Trophoblast cell (in vitro differentiated cells and primary cell): Measurements from ENCODE around the gene LIG3.

ENCODE experiments used
- DNase-seq, 2 donors: peaks; one replicate each; pipeline ENCODE4 v3.0.0-alpha.2; 2016
- H2AFZ ChIP-seq: 2 replicates; pipeline ENCODE4 v1.6.1; 2013; ENCODE audit warnings: low read length, moderate library complexity, mild to moderate bottlenecking; ENCODE audit not compliant: insufficient read depth, poor library complexity
- H2AK5ac ChIP-seq: 2 replicates; pipeline ENCODE4 v1.6.1; 2013; ENCODE audit warnings: mild to moderate bottlenecking, low read length
- H2BK120ac ChIP-seq: 2 replicates; pipeline ENCODE4 v1.6.1; 2013; ENCODE audit warnings: low read length, mild to moderate bottlenecking, moderate library complexity; ENCODE audit not compliant: insufficient read depth, poor library complexity
- H2BK12ac ChIP-seq: 2 replicates; pipeline ENCODE4 v1.6.1; 2013; ENCODE audit warnings: mild to moderate bottlenecking, low read length, moderate library complexity
- H2BK5ac ChIP-seq: 2 replicates; pipeline ENCODE4 v1.6.1; 2013; ENCODE audit warnings: low read length, low read depth, moderate library complexity, mild to moderate bottlenecking; ENCODE audit not compliant: poor library complexity
- H3K14ac ChIP-seq: 2 replicates; pipeline ENCODE4 v1.6.1; 2013; ENCODE audit warnings: mild to moderate bottlenecking, low read length
- H3K18ac ChIP-seq: 2 replicates; pipeline ENCODE4 v1.6.1; 2013; ENCODE audit warnings: mild to moderate bottlenecking, low read length
- H3K23ac ChIP-seq: 2 replicates; pipeline ENCODE4 v1.6.1; 2013; ENCODE audit warnings: low read length
- H3K27ac ChIP-seq: 2 replicates; pipeline ENCODE4 v1.5.1; 2013; ENCODE audit warnings: low read depth, mild to moderate bottlenecking, inconsistent platforms, low read length, moderate library complexity
- H3K27me3 ChIP-seq: 2 replicates; pipeline ENCODE4 v1.6.1; 2013; ENCODE audit warnings: inconsistent platforms, mild to moderate bottlenecking, low read length, moderate library complexity; ENCODE audit not compliant: insufficient read depth
- H3K36me3 ChIP-seq, 2 experiments: 1 replicate in 1 of 2; 2 replicates in 1 of 2; pipeline ENCODE4 v1.6.1; 2013; ENCODE audit warnings: low read length in 2 of 2, mild to moderate bottlenecking in 2 of 2, moderate library complexity in 1 of 2; ENCODE audit not compliant: insufficient read depth in 2 of 2, control insufficient read depth in 1 of 2
- H3K4ac ChIP-seq: 2 replicates; pipeline ENCODE4 v1.6.1; 2013; ENCODE audit warnings: low read depth, mild to moderate bottlenecking, low read length, moderate library complexity
- H3K4me1 ChIP-seq, 2 experiments: 1 replicate in 1 of 2; 2 replicates in 1 of 2; pipeline ENCODE4 v1.6.1; 2013; ENCODE audit warnings: low read length in 2 of 2, mild to moderate bottlenecking in 2 of 2, moderate library complexity in 1 of 2; ENCODE audit not compliant: insufficient read depth in 2 of 2, control insufficient read depth in 1 of 2
- H3K4me2 ChIP-seq: 2 replicates; pipeline ENCODE4 v1.6.1; 2013; ENCODE audit warnings: inconsistent platforms, mild to moderate bottlenecking, low read length, moderate library complexity
- H3K4me3 ChIP-seq: 2 replicates; pipeline ENCODE4 v1.5.1; 2013; ENCODE audit warnings: mild to moderate bottlenecking, low read depth, low read length, inconsistent platforms
- H3K79me1 ChIP-seq: one replicate; pipeline ENCODE4 v1.6.1; 2013; ENCODE audit warnings: low read length
- H3K79me2 ChIP-seq: 2 replicates; pipeline ENCODE4 v1.6.1; 2013; ENCODE audit warnings: low read length, mild to moderate bottlenecking; ENCODE audit not compliant: control insufficient read depth, insufficient read depth, poor library complexity
- H3K9ac ChIP-seq: 2 replicates; pipeline ENCODE4 v1.6.1; 2013; ENCODE audit warnings: mild to moderate bottlenecking, low read length
- H3K9me3 ChIP-seq: 2 replicates; pipeline ENCODE4 v1.6.1; 2013; ENCODE audit warnings: low read depth, mild to moderate bottlenecking, control low read depth, inconsistent platforms, low read length; ENCODE audit not compliant: insufficient read depth
- H4K12ac ChIP-seq: 2 replicates; pipeline ENCODE4 v1.6.1; 2013; ENCODE audit warnings: low read depth, mild to moderate bottlenecking, low read length, moderate library complexity
- H4K8ac ChIP-seq: 2 replicates; pipeline ENCODE4 v1.6.1; 2013; ENCODE audit warnings: low read depth, mild to moderate bottlenecking, low read length, moderate library complexity
- H4K91ac ChIP-seq: one replicate; pipeline ENCODE4 v1.6.1; 2013; ENCODE audit warnings: low read depth, mild to moderate bottlenecking, low read length, moderate library complexity
- WGBS: extraction: QIAGEN DNeasy Blood & Tissue Kit; methylation state at CpG from one replicate; pipeline ENCODE4 v1.1.7; 2013; ENCODE audit warnings: missing lambda C conversion rate; ENCODE audit not compliant: insufficient read length, insufficient coverage; ENCODE audit errors: extremely low coverage; 5-methylcytosine and 5-hydroxymethylcytosine counted together

The LIG3 gene

GRCh38 chr17:34974179-34974578, 6.1 kb upstream of the LIG3 start:
- H3K23ac ChIP-seq: no peak overlapping the region
- no peaks in the 10 kb centered on the region for H3K9me3 ChIP-seq
- no peak overlapping the region for H4K91ac ChIP-seq
- no peak overlapping the region for H3K14ac ChIP-seq
- no peak overlapping the region for H2BK120ac ChIP-seq
- H2BK5ac ChIP-seq: no peak overlapping the region
- H2BK12ac ChIP-seq: no peak overlapping the region
- no peak overlapping the region for H3K27ac ChIP-seq
- no peak overlapping the region for H3K4me2 ChIP-seq
- H4K12ac ChIP-seq: no peak overlapping the region
- no peaks in the 10 kb centered on the region for H3K79me1 ChIP-seq
- H3K36me3 ChIP-seq: no peaks in the 10 kb centered on the region
- no peak for DNase-seq
- no peak overlapping the region for H3K18ac ChIP-seq
- H2AK5ac ChIP-seq: no peak overlapping the region
- H3K4ac ChIP-seq: no peak overlapping the region
- no peak overlapping the region for H3K9ac ChIP-seq
- H2AFZ ChIP-seq: no peak overlapping the region
- H3K4me3 ChIP-seq: no peak overlapping the region
- WGBS: no CpG with 5 or more reads among the region's 2 CpGs
- no peaks in the 10 kb centered on the region for H3K27me3 ChIP-seq
- H3K4me1 ChIP-seq: no peaks in the 10 kb centered on the region
- no peak overlapping the region for H4K8ac ChIP-seq
- H3K79me2 ChIP-seq: no peaks in the 10 kb centered on the region

GRCh38 chr17:34974794-34975785, 5.2 kb upstream of the LIG3 start:
- H2BK120ac ChIP-seq: no peak overlapping the region
- no peak overlapping the region for H3K4me3 ChIP-seq
- no peak overlapping the region for H3K23ac ChIP-seq
- no peak overlapping the region for H3K4ac ChIP-seq
- no peaks in the 10 kb centered on the region for H3K9me3 ChIP-seq
- H3K9ac ChIP-seq: no peak overlapping the region
- no peak overlapping the region for H2BK12ac ChIP-seq
- WGBS: no CpG with 5 or more reads among the region's 3 CpGs
- no peaks in the 10 kb centered on the region for H3K27me3 ChIP-seq
- no peak overlapping the region for H3K18ac ChIP-seq
- H3K27ac ChIP-seq: no peak overlapping the region
- H4K8ac ChIP-seq: no peak overlapping the region
- DNase-seq: peak; percentile 56 to 77
- no peak overlapping the region for H3K4me2 ChIP-seq
- no peak overlapping the region for H2AFZ ChIP-seq
- no peaks in the 10 kb centered on the region for H3K79me2 ChIP-seq
- no peak overlapping the region for H2BK5ac ChIP-seq
- H4K91ac ChIP-seq: no peak overlapping the region
- no peak overlapping the region for H4K12ac ChIP-seq
- H3K14ac ChIP-seq: no peak overlapping the region
- no peaks in the 10 kb centered on the region for H3K79me1 ChIP-seq
- no peaks in the 10 kb centered on the region for H3K36me3 ChIP-seq
- no peak overlapping the region for H2AK5ac ChIP-seq
- no peaks in the 10 kb centered on the region for H3K4me1 ChIP-seq

- Histone ChIP-seq H2AK5ac (no peak overlapping the region), H3K27me3 (no peaks in the 10 kb centered on the region), H2BK5ac (no peak overlapping the region), H3K9ac (no peak overlapping the region), H3K4me1 (no peaks in the 10 kb centered on the region), H3K4ac (no peak overlapping the region), H4K91ac (no peak overlapping the region), H3K36me3 (peaks cover 4 to 7% of the 10 kb centered on the region in 2 experiments), H3K14ac (no peak overlapping the region), H4K12ac (no peak overlapping the region), H3K4me3 (no peak overlapping the region), H4K8ac (no peak overlapping the region), H3K27ac (no peak overlapping the region), H3K79me2 (peaks cover 4% of the 10 kb centered on the region), H3K23ac (no peak overlapping the region), H3K9me3 (no peaks in the 10 kb centered on the region), H3K18ac (no peak overlapping the region), H2AFZ (no peak overlapping the region), H3K79me1 (peaks cover 5% of the 10 kb centered on the region), H2BK120ac (no peak overlapping the region), H2BK12ac (no peak overlapping the region), H3K4me2 (no peak overlapping the region)
- DNase-seq: peak; percentile 55 to 87
- WGBS: no CpG with 5 or more reads among the region's 7 CpGs
Observed at GRCh38 chr17:34979153-34979552, 1.2 kb upstream of the LIG3 start.

- no peak overlapping the region for H2AK5ac ChIP-seq
- no peak overlapping the region for H3K23ac ChIP-seq
- no peak overlapping the region for H2BK120ac ChIP-seq
- no peak overlapping the region for H3K9ac ChIP-seq
- peak overlapping the region; percentile 78 for H3K4me2 ChIP-seq
- H2AFZ ChIP-seq: no peak overlapping the region
- H3K14ac ChIP-seq: no peak overlapping the region
- no peaks in the 10 kb centered on the region for H3K9me3 ChIP-seq
- no CpG with 5 or more reads among the region's 15 CpGs for WGBS
- peaks cover 5% of the 10 kb centered on the region for H3K79me1 ChIP-seq
- peaks cover 4 to 8% of the 10 kb centered on the region in 2 experiments for H3K36me3 ChIP-seq
- H3K4ac ChIP-seq: no peak overlapping the region
- no peak overlapping the region for H4K91ac ChIP-seq
- H3K4me3 ChIP-seq: peak overlapping the region; percentile 94
- no peak overlapping the region for H3K27ac ChIP-seq
- no peak overlapping the region for H2BK5ac ChIP-seq
- peak in 1 of 2 donors; percentile 40 for DNase-seq
- no peak overlapping the region for H3K18ac ChIP-seq
- no peaks in the 10 kb centered on the region for H3K4me1 ChIP-seq
- no peak overlapping the region for H2BK12ac ChIP-seq
- no peak overlapping the region for H4K8ac ChIP-seq
- no peaks in the 10 kb centered on the region for H3K27me3 ChIP-seq
- no peak overlapping the region for H4K12ac ChIP-seq
- peaks cover 4% of the 10 kb centered on the region for H3K79me2 ChIP-seq
Observed at GRCh38 chr17:34979650-34980352, 511 bp upstream of the LIG3 start.
